ENCODE results near the gene ABHD1.
A peak's percentile ranks its signal among the peaks of the same experiment; 100 is the strongest.
"Not testable (repeated sequence)": the region's sequence is repeated elsewhere in the genome, so short reads cannot be mapped to it uniquely, and the experiment has no call there.

The ABHD1 gene

DNA sequence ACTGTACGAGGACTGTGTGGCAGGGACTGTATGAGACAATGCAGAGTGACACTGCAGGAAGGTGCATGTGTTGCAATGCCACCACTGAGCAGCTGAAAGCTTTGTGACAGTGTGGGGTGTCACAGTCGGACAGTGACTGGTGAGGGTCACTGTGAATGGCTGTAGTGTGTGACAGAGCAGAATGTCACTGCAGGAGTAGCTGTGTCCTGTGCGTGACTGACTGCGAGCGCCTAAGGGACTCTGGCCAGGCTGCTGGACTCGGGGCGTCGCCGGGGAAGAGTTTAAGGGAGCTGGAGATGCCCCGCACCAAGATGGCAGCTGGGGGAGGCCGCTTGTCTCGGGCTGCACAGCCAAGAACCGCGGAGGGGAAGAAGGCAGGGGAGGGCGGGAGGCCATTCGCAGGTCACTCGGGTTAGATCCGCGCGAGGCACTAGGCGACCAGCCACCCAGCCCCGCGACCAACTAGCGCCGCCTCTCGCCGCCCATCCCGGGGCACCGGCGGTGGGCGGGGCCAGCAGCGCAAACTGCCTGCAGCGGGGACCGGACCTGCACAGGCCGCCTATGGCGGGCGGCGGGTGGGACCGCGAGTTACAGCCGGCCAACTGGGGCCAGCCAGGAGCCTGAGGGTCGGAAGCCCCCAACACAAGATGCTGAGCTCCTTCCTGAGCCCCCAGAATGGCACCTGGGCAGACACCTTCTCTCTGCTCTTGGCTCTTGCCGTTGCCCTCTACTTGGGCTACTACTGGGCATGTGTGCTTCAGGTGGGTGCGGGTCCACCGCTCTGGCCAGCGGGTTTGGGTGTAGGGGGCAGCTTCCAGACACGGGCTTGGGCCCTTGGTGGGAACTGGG, at the start of gene ABHD1:
Gene ABHD1 (plus strand): TSS at position 514 of the 849 bp plus-strand sequence. CDS start 134 bp downstream, at position 648.
- peak; percentile 80 for DNase-seq

DNA sequence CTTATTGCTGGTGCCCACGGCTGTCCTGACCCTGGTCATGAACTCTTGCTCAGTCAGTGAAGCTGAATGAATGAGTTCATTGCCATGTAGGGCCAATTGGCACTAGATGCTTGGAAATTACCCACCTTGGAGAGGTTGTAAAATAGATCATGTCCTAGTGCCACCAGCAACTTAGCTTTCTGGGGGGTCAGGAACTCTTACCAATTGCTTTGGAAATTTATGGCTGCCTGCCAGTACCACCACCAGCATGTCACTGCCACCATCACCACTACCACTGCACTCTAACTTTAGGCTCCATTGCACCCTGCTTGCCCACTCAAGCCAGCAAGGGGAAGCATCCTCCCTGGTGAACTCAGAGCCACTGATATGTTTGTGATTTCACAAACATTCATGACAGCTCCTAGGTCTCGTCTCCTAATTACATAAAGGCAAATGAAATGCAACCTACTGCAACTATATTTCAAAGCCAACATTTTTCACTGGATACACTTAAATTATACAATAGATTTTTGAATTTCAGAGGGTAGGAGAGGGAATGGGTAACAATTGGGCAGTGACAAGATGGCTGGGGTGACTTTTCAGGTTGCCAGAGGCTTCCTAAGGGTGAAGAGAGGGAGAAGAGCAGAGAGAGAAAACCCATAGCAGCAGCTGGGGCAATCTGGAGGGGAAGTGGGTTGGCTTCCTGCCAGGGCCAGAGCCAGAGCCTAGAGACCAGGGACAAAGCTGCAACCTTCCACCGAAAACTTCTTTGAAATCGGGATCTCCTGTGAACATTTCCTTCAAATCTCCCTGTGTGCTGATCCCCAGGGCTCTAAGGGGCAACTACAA, 48.7 kb upstream of the ABHD1 start:
- DNase-seq, result peak; percentile 64

DNA sequence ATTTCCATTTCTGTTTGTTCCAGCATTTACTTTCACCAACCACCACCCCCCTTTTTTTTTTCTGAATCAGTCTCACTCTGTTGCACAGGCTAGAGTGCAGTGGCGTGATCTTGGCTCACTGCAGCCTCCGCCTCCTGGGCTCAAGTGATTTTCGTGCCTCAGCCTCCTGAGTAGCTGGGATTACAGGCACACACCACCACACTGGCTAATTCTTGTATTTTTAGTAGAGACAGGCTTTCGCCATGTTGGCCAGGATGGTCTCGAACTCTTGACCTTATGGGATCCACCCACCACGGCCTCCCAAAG, 48.1 kb upstream of the ABHD1 start:
- DNase-seq, result not testable (repeated sequence)

DNA sequence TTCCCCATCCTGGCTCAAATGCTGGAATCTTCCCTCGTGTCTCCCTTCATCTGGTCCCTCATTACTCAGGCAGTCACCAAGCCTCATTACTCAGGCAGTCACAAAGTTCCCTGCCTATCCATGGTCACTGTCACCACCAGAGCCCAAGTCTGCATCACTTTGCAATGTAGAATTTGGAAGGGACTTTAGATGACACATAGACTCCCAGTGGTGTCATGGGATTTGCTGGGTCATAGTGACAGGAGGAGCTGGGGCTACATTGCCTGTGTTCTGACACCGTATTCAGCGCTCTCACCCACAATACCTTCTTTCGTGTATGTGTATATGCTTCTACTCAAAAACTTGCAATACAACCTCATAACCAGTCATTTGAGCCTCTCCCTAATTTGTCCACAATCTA, 47.3 kb upstream of the ABHD1 start:
- no peak for DNase-seq

DNA sequence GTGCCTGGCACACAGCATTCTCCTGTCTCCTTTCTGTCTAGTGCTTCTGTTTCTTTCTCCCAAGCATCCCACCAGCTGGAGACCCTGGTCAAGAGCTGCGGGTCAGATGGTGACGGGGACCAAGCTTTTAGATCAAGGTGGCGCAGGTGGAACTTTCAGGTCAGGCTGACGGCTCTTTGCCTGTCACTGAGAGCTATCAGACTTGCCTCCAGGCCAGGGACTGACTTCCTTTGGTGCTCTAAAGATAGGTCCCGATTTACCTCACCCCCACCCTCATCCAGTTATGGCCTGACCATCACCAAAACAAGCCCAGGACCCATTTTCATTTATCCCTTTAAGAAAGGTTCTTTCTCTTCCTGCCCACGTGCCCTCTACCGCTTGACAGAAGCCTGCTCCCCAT, 46.4 kb upstream of the ABHD1 start:
- DNase-seq, result no peak

DNA sequence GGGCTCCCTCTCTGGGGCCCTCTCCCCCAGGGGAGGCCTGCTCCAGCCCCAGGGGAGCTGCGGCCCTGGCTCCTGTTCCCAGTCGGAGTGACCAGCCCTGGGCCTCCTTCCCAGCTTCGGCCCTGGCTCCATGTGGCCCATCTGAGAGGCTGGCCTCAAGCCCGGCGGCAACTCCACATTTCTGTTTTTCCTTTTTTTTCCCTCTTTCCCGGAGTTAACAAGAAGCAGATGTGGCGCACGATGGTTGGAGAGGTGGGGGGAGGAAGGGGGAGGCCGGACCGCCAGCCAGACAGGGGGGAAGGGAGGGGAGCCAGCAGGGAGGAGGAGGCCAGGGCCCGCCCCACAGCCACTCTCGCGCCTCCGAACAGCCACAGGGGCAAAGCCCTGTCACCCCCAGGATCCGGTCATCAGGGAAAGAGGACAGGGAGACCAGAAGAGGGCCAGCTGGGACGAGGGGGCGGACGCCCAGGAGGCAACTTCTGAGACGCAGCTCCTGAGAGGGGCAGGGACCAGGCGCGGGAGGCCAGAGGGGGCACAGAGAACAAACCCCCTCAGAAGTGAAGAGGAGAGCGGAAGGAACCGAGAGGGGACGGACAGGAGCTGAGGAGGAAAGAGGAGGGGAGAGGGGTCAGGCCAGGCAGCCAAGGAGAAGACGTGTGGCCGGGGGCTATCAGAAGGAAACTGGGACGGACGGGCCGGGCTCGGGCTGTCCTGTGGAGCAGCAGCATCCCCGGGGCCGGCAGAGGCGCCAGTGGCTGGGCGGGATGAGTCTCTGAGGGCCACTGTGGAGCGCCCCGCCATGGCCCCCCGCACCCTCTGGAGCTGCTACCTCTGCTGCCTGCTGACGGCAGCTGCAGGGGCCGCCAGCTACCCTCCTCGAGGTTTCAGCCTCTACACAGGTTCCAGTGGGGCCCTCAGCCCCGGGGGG, 45.1 kb upstream of the ABHD1 start, which contains the start of gene EMILIN1:
Gene EMILIN1 (plus strand): TSS at position 349 of the 928 bp plus-strand sequence. CDS start 451 bp downstream, at position 800.
- no peak for DNase-seq

DNA sequence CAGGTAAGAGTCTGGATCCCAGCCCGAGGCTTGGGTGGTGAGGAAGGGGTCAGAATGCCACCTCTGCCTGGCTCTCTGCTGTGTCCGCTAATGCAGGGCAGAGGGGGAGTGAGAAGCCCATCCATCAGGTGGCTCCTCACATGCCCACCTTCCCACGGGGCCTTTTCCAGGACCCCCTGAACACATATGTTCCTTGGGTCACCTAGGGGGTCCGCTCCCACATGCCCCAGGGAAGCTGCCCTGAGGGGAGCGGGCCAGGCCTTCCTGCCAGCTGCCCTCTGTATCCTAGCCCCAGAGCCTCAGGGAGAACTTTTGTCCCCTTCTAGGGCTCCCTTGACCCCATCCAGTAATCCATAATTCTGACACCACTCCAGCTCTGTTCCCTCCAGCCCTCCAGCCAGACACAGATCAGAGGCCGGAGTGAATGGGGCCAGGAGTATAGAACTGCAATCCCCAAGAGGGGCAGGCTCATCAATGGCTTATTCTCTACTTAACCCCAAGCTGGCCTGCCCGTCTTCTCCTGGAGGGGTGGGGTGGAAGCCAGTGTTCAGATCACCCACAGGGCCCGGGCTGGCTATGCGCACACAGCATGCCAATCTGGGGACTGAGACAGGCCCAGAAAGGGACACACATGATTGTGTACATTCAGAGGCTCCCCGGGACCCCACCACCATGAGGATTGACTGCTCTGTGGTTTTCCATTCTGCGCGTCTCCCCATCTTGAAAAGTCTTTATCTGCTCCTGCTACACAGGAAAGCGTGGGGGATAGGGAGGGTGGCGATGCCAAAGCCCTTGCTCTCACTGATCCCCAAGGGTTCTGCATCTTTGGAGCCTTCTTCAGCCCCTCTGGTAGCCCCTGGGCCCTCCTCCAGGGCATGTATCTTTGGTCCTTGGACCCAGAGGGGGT, 44.1 kb upstream of the ABHD1 start:
- no peak for DNase-seq

DNA sequence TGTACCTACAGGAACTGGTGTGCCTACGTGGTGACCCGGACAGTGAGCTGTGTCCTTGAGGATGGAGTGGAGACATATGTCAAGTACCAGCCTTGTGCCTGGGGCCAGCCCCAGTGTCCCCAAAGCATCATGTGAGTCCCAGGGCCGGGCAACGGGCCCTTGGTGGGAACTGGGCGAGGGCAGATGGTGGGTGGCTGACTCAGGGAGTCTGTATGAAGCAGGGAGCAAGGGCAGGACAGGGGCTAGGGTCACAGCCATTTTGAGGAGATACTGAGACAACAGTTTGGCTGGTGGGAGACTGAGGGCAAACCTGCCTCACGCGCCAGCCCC, 43.5 kb upstream of the ABHD1 start:
- DNase-seq, result no peak

DNA sequence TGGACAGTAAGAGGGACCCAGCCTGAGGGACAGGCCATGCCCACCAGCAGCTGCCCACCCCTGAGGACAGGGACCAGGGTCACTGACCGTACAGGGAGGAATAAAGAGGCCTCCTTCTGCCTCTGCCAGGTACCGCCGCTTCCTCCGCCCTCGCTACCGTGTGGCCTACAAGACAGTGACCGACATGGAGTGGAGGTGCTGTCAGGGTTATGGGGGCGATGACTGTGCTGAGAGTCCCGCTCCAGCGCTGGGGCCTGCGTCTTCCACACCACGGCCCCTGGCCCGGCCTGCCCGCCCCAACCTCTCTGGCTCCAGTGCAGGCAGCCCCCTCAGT, 43.0 kb upstream of the ABHD1 start:
- no peak for DNase-seq

DNA sequence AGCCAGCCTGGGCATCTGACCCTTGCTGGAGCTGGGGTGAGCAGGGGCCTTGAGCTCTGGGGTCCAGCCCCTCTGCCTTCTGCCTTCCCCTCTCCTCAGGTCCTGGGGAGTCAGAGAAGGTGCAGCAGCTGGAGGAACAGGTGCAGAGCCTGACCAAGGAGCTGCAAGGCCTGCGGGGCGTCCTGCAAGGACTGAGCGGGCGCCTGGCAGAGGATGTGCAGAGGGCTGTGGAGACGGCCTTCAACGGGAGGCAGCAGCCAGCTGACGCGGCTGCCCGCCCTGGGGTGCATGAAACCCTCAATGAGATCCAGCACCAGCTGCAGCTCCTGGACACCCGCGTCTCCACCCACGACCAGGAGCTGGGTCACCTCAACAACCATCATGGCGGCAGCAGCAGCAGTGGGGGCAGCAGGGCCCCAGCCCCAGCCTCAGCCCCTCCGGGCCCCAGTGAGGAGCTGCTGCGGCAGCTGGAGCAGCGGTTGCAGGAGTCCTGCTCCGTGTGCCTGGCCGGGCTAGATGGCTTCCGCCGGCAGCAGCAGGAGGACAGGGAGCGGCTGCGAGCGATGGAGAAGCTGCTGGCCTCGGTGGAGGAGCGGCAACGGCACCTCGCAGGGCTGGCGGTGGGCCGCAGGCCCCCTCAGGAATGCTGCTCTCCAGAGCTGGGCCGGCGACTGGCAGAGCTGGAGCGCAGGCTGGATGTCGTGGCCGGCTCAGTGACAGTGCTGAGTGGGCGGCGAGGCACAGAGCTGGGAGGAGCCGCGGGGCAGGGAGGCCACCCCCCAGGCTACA, 41.4 kb upstream of the ABHD1 start:
- no peak for DNase-seq

DNA sequence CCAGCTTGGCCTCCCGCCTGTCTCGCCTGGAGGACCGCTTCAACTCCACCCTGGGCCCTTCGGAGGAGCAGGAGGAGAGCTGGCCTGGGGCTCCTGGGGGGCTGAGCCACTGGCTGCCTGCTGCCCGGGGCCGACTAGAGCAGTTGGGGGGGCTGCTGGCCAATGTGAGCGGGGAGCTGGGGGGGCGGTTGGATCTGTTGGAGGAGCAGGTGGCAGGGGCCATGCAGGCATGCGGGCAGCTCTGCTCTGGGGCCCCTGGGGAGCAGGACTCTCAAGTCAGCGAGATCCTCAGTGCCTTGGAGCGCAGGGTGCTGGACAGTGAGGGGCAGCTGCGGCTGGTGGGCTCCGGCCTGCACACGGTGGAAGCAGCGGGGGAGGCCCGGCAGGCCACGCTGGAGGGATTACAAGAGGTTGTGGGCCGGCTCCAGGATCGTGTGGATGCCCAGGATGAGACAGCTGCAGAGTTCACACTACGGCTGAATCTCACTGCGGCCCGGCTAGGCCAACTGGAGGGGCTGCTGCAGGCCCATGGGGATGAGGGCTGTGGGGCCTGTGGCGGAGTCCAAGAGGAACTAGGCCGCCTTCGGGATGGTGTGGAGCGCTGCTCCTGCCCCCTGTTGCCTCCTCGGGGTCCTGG, 40.7 kb upstream of the ABHD1 start:
- DNase-seq, result no peak

DNA sequence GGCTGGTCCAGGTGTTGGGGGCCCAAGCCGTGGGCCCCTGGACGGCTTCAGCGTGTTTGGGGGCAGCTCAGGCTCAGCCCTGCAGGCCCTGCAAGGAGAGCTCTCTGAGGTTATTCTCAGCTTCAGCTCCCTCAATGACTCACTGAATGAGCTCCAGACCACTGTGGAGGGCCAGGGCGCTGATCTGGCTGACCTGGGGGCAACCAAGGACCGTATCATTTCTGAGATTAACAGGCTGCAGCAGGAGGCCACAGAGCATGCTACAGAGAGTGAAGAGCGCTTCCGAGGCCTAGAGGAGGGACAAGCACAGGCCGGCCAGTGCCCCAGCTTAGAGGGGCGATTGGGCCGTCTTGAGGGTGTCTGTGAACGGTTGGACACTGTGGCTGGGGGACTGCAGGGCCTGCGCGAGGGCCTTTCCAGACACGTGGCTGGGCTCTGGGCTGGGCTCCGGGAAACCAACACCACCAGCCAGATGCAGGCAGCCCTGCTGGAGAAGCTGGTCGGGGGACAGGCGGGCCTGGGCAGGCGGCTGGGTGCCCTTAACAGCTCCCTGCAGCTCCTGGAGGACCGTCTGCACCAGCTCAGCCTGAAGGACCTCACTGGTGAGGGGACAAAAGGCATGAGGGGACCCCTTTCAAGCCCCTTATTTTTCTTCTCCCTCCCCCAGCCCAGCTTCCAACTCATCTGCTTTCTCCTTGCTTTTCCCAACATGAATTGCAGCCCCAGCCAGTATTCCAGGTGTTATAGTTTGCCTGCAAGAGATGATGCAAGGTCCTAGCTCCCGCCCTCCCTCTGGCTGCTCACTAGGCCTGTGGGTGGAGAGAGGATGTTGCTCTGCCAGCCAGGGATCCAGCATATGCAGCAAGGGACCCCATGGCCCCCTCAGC, 40.0 kb upstream of the ABHD1 start:
- no peak for DNase-seq

DNA sequence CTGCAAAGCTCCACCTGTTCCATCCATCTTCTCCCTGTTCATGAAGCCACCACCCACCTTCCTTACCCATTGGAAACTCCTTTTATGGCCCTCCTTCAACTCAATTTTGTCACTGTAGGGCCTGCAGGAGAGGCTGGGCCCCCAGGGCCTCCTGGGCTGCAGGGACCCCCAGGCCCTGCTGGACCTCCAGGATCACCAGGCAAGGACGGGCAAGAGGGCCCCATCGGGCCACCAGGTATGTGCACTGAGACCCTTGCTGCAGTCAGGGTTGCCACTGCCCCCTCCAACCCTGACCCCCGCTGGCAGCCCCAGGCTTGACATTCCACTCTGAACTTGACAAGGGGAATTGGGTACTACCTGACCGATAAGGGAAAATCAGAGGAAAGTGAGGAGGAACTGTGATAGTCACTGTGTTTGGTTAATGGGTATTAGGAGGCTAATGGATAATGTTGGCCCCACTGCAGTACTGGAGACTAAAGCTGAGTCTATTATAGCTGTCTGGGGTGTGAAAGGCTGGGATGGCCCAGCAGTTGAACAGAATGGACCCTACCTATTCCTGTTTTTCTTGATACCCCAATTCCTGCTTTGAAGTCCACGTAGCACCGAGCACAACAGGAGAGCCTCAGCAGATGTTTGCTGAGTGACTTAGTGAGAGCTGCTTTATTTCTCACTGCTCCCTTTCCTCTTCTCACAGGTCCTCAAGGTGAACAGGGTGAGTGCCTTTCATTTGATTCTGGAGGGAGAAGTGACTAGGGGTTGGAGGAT, 39.1 kb upstream of the ABHD1 start:
- DNase-seq, result no peak

DNA sequence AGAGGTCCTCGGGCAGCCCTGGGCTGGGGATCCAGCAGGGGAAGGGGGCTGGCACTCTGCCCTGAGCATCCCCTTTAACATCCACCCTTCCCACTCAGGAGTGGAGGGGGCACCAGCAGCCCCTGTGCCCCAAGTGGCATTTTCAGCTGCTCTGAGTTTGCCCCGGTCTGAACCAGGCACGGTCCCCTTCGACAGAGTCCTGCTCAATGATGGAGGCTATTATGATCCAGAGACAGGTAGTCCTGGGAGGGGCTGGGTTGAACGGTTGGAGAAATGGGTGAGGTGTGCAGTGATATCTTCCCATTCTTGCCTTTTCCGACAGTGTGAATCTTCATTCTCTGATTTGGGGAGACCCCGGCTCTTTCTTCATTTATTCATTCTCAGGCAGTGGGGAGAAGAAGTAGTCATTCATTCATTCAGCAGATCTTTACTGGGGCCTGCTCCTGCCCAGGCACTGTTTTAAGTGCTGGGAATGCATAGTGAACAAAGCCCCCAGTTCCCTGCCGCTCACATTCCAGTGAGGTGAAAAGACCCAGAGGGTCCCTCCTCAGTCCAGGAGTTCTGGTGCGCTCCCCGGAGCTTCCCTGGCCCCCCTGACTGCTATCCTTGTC, 38.4 kb upstream of the ABHD1 start:
- no peak for DNase-seq

DNA sequence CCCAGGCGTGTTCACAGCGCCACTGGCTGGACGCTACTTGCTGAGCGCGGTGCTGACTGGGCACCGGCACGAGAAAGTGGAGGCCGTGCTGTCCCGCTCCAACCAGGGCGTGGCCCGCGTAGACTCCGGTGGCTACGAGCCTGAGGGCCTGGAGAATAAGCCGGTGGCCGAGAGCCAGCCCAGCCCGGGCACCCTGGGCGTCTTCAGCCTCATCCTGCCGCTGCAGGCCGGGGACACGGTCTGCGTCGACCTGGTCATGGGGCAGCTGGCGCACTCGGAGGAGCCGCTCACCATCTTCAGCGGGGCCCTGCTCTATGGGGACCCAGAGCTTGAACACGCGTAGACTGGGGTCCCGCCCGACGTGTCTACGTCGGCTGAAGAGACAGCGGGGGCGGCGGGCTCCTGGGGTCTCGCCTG, 37.9 kb upstream of the ABHD1 start:
- DNase-seq, result peak; percentile 35

DNA sequence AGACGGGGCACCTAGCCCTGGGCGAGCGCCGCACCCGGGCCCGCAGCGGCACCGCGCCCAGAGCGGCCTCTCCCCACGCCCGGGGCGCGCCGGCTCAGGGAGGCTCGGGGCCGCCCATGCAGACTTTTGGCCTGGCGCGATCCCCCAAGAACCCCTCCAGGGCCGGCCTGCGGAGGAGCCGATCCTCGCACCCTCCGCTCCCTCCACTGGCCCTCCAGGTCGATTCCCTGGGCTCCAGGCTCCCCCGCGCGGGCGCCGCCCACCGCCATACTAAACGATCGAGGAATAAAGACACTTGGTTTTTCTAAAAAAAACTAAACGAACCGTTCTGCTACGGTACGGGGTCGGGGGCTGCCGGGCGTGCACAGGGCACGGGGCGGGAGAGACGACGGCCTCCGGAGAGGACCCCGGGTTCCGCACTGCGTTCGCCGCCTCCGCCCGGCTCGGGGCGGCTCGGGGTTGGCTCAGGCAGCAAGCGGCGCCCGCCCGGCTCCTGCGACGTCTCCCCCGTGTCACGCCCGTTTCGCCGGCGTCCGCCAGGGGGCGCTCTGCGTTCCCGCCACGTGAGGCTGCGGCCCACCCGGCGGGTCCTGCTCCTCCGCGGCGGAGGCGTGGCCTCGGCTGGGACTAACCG, 37.4 kb upstream of the ABHD1 start:
- peak; percentile 98 for DNase-seq

DNA sequence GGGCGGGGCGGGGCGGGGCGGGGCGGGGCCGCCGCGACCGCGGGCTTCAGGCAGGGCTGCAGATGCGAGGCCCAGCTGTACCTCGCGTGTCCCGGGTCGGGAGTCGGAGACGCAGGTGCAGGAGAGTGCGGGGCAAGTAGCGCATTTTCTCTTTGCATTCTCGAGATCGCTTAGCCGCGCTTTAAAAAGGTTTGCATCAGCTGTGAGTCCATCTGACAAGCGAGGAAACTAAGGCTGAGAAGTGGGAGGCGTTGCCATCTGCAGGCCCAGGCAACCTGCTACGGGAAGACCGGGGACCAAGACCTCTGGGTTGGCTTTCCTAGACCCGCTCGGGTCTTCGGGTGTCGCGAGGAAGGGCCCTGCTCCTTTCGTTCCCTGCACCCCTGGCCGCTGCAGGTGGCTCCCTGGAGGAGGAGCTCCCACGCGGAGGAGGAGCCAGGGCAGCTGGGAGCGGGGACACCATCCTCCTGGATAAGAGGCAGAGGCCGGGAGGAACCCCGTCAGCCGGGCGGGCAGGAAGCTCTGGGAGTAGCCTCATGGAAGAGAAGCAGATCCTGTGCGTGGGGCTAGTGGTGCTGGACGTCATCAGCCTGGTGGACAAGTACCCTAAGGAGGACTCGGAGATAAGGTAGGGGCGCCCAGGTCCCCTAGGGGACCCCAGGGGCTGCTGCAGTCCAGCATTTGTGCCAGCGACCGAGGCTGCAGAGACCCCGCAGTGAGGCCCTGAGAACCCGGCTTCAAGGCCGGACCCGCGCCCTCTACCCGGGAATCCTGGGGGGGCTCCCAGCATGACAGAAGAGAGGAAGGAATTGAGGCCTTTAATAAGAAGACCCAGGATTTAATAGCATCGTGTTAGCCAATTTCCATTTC, 36.7 kb upstream of the ABHD1 start, which contains the start of gene KHK:
Gene KHK (plus strand): TSS at position 49 of the 870 bp plus-strand sequence. CDS start 488 bp downstream, at position 537.
- DNase-seq, result no peak
